GM21367 (cell line): Measurements from ENCODE around the gene NKAPL.
"Not testable (repeated sequence)": the region's sequence is repeated elsewhere in the genome, so short reads cannot be mapped to it uniquely, and the experiment has no call there.

Experiments
- ATAC-seq: cut with Tn5 transposase; IDR thresholded peaks from one replicate; pipeline ENCODE4 v1.9.1; 2021; ENCODE audit not compliant: unreplicated experiment

Gene NKAPL

GRCh38 chr6:28296520-28297060 lies 37.5 kb downstream of the NKAPL start:
- no peak for ATAC-seq

- ATAC-seq, result peak; percentile 75
Observed at GRCh38 chr6:28303570-28303969, 44.5 kb downstream of the NKAPL start.

DNA sequence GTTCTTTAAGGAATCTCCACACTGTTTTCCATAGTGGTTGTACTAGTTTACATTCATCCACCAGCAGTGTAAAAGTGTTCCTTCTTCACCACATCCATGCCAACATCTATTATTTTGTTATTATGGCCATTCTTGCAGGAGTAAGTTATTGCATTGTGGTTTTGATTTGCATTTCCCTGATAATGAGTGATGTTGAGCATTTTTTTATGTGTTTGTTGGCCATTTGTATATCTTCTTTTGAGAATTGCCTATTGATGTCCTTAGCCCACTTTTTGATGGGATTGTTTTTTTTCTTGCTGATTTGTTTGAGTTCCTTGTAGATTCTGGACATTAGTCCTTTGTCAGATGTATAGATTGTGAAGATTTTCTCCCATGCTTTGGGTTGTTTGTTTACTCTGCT lies 47.3 kb downstream of the NKAPL start:
- not testable (repeated sequence) for ATAC-seq
